GM12864 (cell line): ENCODE measurements around the gene NOA1.
A peak's percentile ranks its signal among the peaks of the same experiment; 100 is the strongest.

ENCODE experiments used
- DNase-seq: peaks from one replicate; pipeline ENCODE4 v3.0.0-alpha.2; 2011; ENCODE audit warnings: low read depth
- H3K4me3 ChIP-seq: 2 replicates; pipeline ENCODE4 v1.5.1; 2011; ENCODE audit warnings: mild to moderate bottlenecking, low read depth, low read length, control low read depth
- TF ChIP-seq, protein P1 (sequence below): IDR thresholded peaks from 2 replicates; pipeline ENCODE4 v1.5.1; 2011; ENCODE audit warnings: low read depth, mild to moderate bottlenecking, moderate library complexity, low read length, control low read depth, inconsistent platforms; ENCODE audit errors: missing control alignments

Gene NOA1

DNA sequence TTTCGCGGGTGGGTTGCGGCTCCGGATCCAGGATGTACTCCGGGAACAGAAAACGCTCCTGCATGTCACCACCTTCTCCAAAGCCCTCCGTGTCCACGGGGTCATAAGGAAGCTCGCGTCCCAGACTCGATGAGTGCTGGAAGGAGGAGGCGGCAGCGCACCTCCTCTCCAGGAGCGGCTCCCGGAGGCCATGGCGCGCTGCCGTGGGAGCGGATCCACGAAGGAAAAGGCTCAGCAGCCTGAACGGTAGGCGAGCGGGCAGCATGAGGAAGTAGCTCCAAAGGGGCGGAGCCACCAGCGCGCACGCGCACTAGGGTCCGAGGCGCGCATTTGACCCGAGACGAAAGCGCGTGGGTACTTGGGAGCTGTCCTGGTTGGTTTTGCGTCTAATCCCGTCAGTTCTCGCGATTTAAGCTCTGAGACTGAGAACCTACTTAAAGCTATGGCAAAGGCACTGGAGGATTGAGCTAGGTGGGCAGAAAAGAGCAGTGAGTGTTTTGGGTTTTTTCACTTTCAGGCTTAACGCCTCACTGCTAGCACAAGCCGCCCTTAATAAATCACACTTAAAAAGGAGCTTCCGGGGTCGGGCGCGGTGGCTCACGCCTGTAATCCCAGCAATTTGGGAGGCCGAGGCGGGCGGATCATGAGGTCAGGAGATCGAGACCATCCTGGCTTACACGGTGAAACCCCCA lies at the start of gene NOA1:
TSS of gene NOA1 (minus strand) at position 286 of the 692 bp plus-strand sequence. CDS start at position 265, 21 bp downstream.
- H3K4me3 ChIP-seq = peak within 1 kb of the TSS; percentile 99
- peak; percentile 100 for DNase-seq
- TF ChIP-seq, protein P1, sequence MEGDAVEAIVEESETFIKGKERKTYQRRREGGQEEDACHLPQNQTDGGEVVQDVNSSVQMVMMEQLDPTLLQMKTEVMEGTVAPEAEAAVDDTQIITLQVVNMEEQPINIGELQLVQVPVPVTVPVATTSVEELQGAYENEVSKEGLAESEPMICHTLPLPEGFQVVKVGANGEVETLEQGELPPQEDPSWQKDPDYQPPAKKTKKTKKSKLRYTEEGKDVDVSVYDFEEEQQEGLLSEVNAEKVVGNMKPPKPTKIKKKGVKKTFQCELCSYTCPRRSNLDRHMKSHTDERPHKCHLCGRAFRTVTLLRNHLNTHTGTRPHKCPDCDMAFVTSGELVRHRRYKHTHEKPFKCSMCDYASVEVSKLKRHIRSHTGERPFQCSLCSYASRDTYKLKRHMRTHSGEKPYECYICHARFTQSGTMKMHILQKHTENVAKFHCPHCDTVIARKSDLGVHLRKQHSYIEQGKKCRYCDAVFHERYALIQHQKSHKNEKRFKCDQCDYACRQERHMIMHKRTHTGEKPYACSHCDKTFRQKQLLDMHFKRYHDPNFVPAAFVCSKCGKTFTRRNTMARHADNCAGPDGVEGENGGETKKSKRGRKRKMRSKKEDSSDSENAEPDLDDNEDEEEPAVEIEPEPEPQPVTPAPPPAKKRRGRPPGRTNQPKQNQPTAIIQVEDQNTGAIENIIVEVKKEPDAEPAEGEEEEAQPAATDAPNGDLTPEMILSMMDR = no peak

DNA sequence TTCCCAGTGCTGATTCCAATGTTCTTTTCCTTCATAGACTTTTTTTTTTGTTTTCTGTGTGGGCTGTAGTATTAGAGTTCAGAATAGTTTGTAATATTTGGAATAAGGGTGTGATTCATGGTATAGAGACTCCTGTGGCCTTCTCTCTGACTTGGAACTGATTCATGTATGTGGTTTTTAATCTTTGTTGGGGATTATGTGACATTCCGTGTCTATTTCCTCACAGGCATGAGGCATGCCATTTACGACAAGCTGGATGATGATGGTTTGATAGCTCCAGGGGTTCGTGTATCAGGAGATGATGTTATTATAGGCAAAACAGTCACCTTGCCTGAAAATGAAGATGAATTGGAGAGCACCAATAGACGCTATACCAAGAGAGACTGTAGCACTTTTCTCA lies 45.7 kb upstream of the NOA1 start:
- TF ChIP-seq, protein P1 = no peak
- no peak for DNase-seq
- no peak overlapping the region for H3K4me3 ChIP-seq

DNA sequence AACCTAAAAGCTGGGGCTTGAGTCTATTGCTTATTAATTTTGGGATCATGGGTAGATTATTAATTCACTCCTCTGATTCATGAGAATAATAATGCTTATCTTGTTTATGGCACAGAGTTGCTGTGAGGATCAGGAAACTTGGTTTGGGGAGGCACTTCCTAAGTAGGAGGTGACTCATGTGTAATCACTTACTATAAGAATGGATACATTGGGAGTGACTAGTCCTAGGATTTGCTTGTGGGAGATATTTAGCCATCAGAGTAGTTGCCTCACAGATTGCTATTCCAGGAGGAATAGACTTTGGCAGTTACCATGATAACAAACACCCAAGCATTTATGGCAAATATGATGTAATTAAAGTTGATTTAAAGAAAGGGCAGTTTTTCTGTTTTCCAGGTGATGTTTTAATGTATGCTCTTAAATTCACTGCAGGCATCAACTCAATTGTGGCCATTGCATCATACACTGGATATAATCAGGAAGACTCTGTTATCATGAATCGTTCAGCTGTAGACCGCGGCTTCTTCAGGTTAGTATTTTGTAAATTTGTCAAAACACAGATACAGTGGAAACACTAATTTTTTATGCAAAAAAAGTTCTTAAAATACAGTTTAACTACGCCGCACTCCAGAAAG lies 43.2 kb upstream of the NOA1 start:
- no peak for DNase-seq
- TF ChIP-seq, protein P1 = no peak
- H3K4me3 ChIP-seq = no peak overlapping the region

DNA sequence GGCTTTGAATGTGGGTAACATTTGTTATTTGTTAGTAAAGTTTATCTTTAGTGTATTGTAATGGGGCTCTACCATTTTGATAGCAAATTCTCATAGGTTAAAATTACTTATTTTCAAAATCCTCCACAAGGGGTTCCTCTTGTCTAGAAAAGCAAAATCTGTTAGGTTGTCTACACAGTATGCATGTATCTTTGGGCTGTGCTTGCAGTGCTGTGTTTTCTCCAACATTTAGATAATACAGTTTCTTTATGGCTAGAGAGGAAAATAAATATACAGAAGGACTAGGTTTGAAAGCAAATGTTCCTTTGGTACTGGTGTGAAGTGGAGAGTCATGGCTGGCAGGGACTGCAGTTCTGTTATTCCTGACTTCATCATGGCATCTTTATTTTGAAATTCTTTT lies 41.6 kb upstream of the NOA1 start:
- TF ChIP-seq, protein P1 = no peak

DNA sequence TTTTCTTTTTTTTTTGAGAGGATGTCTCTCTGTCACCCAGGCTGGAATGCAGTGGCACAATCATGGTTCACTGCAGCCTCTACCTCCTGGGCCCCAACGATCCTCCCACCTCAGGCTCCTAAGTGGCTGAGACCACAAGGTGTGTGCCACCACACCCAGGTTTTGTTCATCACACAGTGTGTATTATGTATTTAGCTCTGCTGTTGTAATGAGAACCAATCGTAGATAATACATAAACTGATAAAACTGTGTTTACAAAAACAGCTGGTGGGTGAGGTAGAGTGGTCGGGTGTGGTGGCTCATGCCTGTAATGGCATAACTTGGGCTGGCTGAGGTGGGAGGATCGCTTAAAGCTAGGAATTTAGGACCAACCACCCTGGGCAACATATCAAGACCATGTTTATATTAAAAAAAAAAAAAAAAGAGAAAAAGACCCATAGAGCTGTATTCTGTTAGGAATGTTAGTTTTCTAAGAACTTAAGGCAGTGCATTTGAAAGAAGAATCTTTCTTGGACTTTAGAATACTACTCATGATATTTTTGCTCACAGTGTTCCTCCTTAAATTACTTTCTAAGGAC lies 36.2 kb upstream of the NOA1 start:
- DNase-seq = no peak
- H3K4me3 ChIP-seq = no peak overlapping the region
- TF ChIP-seq, protein P1 = no peak

More for the DNA sequence above, 41.6 kb upstream of the NOA1 start:
- H3K4me3 ChIP-seq = no peak overlapping the region
- DNase-seq = no peak

DNA sequence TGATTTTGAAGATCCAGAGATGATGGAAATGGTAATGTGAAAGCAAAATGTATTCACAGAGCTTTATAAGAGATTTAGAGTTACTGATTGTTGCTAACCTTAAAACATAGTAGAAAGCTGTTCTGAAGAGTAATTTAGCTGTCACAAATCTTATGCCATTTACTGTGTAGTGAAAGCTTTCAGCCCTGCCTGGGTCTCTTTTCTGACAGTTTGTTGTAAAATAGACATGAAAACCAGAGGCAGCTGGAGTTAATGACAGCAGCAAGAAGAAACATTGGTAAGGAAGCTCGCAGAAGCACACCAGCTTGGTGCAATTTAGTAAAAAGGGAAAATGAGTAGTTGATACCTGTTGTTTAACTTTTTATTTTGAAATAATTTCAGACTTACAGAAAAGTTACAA lies 22.3 kb upstream of the NOA1 start:
- DNase-seq = no peak
- TF ChIP-seq, protein P1 = no peak
- no peak overlapping the region for H3K4me3 ChIP-seq
